HepG2 (cell line): ENCODE results near the gene OVCA2. TPM values are rescaled to one million over a fixed set of nuclear protein-coding genes. Genes with fewer than 3 reads are reported as not detected.
A peak's percentile ranks its signal among the peaks of the same experiment; 100 is the strongest.

Experiments
- ATAC-seq: fragments of 200-7000 bp; cut with Tn5 transposase; 3 replicates; pipeline ENCODE4 v1.9.1; 2020; ENCODE audit warnings: mild to moderate bottlenecking, moderate library complexity
- BruUV-seq: library from RNA; stranded (reverse); fragments of 400-500 nt; replicated peaks from 2 replicates; lab custom pipeline; 2021; lab: Mats Ljungman, UMichigan
- CTCF ChIA-PET: fragments of 300-600 bp; formaldehyde crosslinking; extraction: SDS; loops from one replicate; lab custom pipeline; 2021; ENCODE audit warnings: low total read pairs, inconsistent platforms, low intra/inter-chr PET ratio; lab: Yijun Ruan, JAX
- POLR2A ChIA-PET: fragments of 350-600 bp; sonication (Branson Sonifier 250); formaldehyde crosslinking; loops from one replicate; lab custom pipeline; 2020; ENCODE audit warnings: antibody characterized with exemption, inconsistent platforms; lab: Yijun Ruan, JAX
- DNase-seq: peaks from one replicate; pipeline ENCODE4 v3.0.0-alpha.2; 2015; ENCODE audit warnings: low spot score
- FAIRE-seq: peaks from 3 replicates; lab custom pipeline; 2011; peaks lifted over from hg19 to GRCh38; lab: Jason Lieb, UNC
- H2AFZ ChIP-seq: one replicate; pipeline ENCODE4 v1.6.1; 2011; ENCODE audit warnings: low read length, inconsistent platforms
- H3K27ac ChIP-seq: fragments of 300-600 bp; 3 replicates; pipeline ENCODE4 v1.8.0; 2011; ENCODE audit warnings: mixed run types, mild to moderate bottlenecking, mixed read lengths, low read length, inconsistent platforms; ENCODE audit not compliant: insufficient read depth; ENCODE audit errors: extremely low read length
- H3K27me3 ChIP-seq, 2 experiments: fragments of 200-600 bp in 1 of 2; 2 replicates in 1 of 2; 3 replicates in 1 of 2; pipeline versions ENCODE4 v1.6.0 to v1.8.0; 2011; ENCODE audit warnings: low read length in 2 of 2, mild to moderate bottlenecking in 2 of 2, moderate library complexity in 2 of 2, inconsistent platforms in 1 of 2; ENCODE audit not compliant: insufficient read depth in 2 of 2, control insufficient read depth in 1 of 2
- H3K36me3 ChIP-seq, 2 experiments: fragments of 200-600 bp in 1 of 2; replicated peaks in 1 of 2; 2 replicates in 1 of 2; 3 replicates in 1 of 2; pipeline versions ENCODE4 v1.5.1 to v1.8.0; 2011; ENCODE audit warnings: low read length in 2 of 2, inconsistent platforms in 1 of 2; ENCODE audit not compliant: insufficient read depth in 2 of 2, control insufficient read depth in 1 of 2
- H3K4me1 ChIP-seq: 2 replicates; pipeline ENCODE4 v1.5.1; 2012; ENCODE audit warnings: low read length, inconsistent platforms; ENCODE audit not compliant: insufficient read depth
- H3K4me2 ChIP-seq: 2 replicates; pipeline ENCODE4 v1.6.0; 2011; ENCODE audit warnings: low read depth, low read length, inconsistent platforms
- H3K4me3 ChIP-seq, 3 experiments: fragments of 200-600 bp in 1 of 3; sonication (generic), shearing (Covaris generic) in 1 of 3; replicated peaks in 1 of 3; 2 replicates each; pipeline ENCODE4 v1.5.1; 2011 to 2016; ENCODE audit warnings: low read length in 3 of 3, inconsistent platforms in 2 of 3, low read depth in 2 of 3, mild to moderate bottlenecking in 2 of 3, control low read depth in 1 of 3, mixed read lengths in 1 of 3; ENCODE audit not compliant: insufficient read depth in 1 of 3
- H3K79me2 ChIP-seq: one replicate; pipeline ENCODE4 v1.6.1; 2011; ENCODE audit warnings: low read length, inconsistent platforms; ENCODE audit not compliant: insufficient read depth
- H3K9ac ChIP-seq: 2 replicates; pipeline ENCODE4 v1.6.0; 2011; ENCODE audit warnings: mild to moderate bottlenecking, low read depth, low read length, inconsistent platforms; ENCODE audit not compliant: insufficient read depth
- H3K9me3 ChIP-seq: 2 replicates; pipeline ENCODE4 v1.5.1; 2012; ENCODE audit warnings: mild to moderate bottlenecking, low read length
- H4K20me1 ChIP-seq: 2 replicates; pipeline ENCODE4 v1.6.0; 2011; ENCODE audit warnings: inconsistent platforms, mild to moderate bottlenecking, low read length, moderate library complexity; ENCODE audit not compliant: insufficient read depth
- ARNTL ChIP-seq: sonication (generic); formaldehyde crosslinking; IDR thresholded peaks from 2 replicates; pipeline ENCODE4 v1.4.0; 2020; ENCODE audit warnings: mild to moderate bottlenecking, missing genetic modification reagents
- LRRFIP1 ChIP-seq: sonication (generic); formaldehyde crosslinking; conservative IDR thresholded peaks from 2 replicates; pipeline ENCODE4 v1.4.0; 2020; ENCODE audit warnings: missing genetic modification reagents
- MTF2 ChIP-seq: sonication (generic); formaldehyde crosslinking; IDR thresholded peaks from 2 replicates; pipeline ENCODE4 v1.5.0; 2020; ENCODE audit warnings: missing genetic modification reagents, borderline replicate concordance
- MXD3 ChIP-seq: IDR thresholded peaks from 2 replicates; pipeline ENCODE4 v1.6.1; 2016; ENCODE audit warnings: mild to moderate bottlenecking, missing biosample characterization, missing genetic modification reagents
- NR2F1 ChIP-seq, 2 experiments: fragments of 450-650 bp in 1 of 2; formaldehyde crosslinking in 1 of 2; IDR thresholded peaks; 2 replicates each; pipeline versions ENCODE4 v1.5.0 to v1.6.1; 2016 to 2020; ENCODE audit warnings: mild to moderate bottlenecking in 1 of 2, missing compliant biosample characterization in 1 of 2, missing genetic modification reagents in 1 of 2, moderate library complexity in 1 of 2
- PAWR ChIP-seq: sonication (generic); formaldehyde crosslinking; IDR thresholded peaks from 2 replicates; pipeline ENCODE4 v1.4.0; 2020; ENCODE audit warnings: missing genetic modification reagents, mild to moderate bottlenecking, borderline replicate concordance
- PTBP1 ChIP-seq: fragments of 200-400 bp; formaldehyde crosslinking; IDR thresholded peaks from 2 replicates; pipeline ENCODE4 v1.6.1; 2018; ENCODE audit warnings: low read length, low read depth; ENCODE audit not compliant: poor library complexity, severe bottlenecking
- RFX5 ChIP-seq: IDR thresholded peaks from 2 replicates; pipeline ENCODE4 v1.6.1; 2011; ENCODE audit warnings: low read depth, low read length, improper control_type of control experiment
- SMC3 ChIP-seq: IDR thresholded peaks from 2 replicates; pipeline ENCODE4 v1.6.1; 2011; ENCODE audit warnings: low read length, improper control_type of control experiment
- SRY ChIP-seq: sonication (generic); formaldehyde crosslinking; IDR thresholded peaks from 2 replicates; pipeline ENCODE4 v1.8.0; 2022; ENCODE audit warnings: mild to moderate bottlenecking, missing genetic modification reagents
- TRIM22 ChIP-seq: fragments of 450-650 bp; IDR thresholded peaks from 2 replicates; pipeline ENCODE4 v1.6.1; 2017
- ZBTB33 ChIP-seq: sonication (generic); formaldehyde crosslinking; IDR thresholded peaks from 2 replicates; pipeline ENCODE4 v1.4.0; 2020; ENCODE audit warnings: missing genetic modification reagents
- ZNF18 ChIP-seq: sonication (generic); formaldehyde crosslinking; IDR thresholded peaks from 2 replicates; pipeline ENCODE4 v1.8.0; 2022; ENCODE audit warnings: mild to moderate bottlenecking, missing genetic modification reagents; ENCODE audit not compliant: insufficient replicate concordance
- WGBS: methylation state at CpG from one replicate; pipeline ENCODE4 v1.1.6; 2017; ENCODE audit warnings: low lambda C conversion rate; 5-methylcytosine and 5-hydroxymethylcytosine counted together
- in situ Hi-C: cut with HindIII; loops from 2 replicates; pipeline ENCODE4 v1.10.0; 2017; ENCODE audit warnings: low pct_unique_long_range_greater_than_20kb; ENCODE audit not compliant: extremely low pct_ligation_motif_present
- intact Hi-C: fragments of 100-400 bp; cut with micrococcal nuclease; formaldehyde crosslinking; loops from one replicate; pipeline ENCODE4 v1.10.0; 2022; ENCODE audit not compliant: unreplicated experiment
- polyA plus RNA-seq, 8 experiments: library from polyadenylated mRNA; depleted of rRNA in 3 of 8; stranded (reverse) in 7 of 8; unstranded in 1 of 8; fragments of >200 nt; fragmentation: Illumina TruSeq in 4 of 8; extraction: Trizol in 4 of 8; gene quantifications; 2 replicates each; pipeline versions ENCODE4 v1.2.1 to v1.2.3, GENCODE V29; 2011 to 2016; ENCODE audit warnings: low read depth in 4 of 8, missing spikeins in 1 of 8, mixed read lengths in 1 of 8; ENCODE audit not compliant: insufficient read depth in 1 of 8
- total RNA-seq, 5 experiments: library from RNA; depleted of rRNA; stranded (reverse); fragments of >200 nt; fragmentation: Illumina TruSeq; extraction: Trizol; gene quantifications; 2 replicates each; pipeline ENCODE4 v1.2.3, GENCODE V29; 2016; ENCODE audit warnings: low read depth in 1 of 5

The OVCA2 gene
- total and polyA plus RNA-seq, 2 of the 13 experiments (the other 11 are each of a cell fraction or from before 2014, with no cell fraction given): 23.7 to 28.2 TPM

GRCh38 chr17:2023692-2024571 is 17.9 kb upstream of the OVCA2 start:
- POLR2A ChIA-PET: interaction anchor here (0.7 to 2.8 kb wide), 3 partner anchors 27 to 119 kb away, joined by 3 to 18 read pairs (median 18); no protein-coding TSS in a partner anchor
- TF ChIP-seq RFX5: peak; percentile 55; the same call in 1 of the 2 replicates
- TF ChIP-seq ZNF18: no peak
- TF ChIP-seq ZBTB33 (CRISPR knock-in tag): no peak
- TF ChIP-seq SMC3: no peak
- TF ChIP-seq ARNTL (CRISPR knock-in tag): no peak
- TF ChIP-seq NR2F1 (CRISPR knock-in tag; IDR thresholded peaks at IDR 0.05): no peak
- no peak for TF ChIP-seq SRY (CRISPR knock-in tag)
- TF ChIP-seq TRIM22: no peak
- peak; percentile 78; the same call in 1 of the 2 replicates for TF ChIP-seq MTF2 (CRISPR knock-in tag)
- no peak for TF ChIP-seq PTBP1
- TF ChIP-seq PAWR (CRISPR knock-in tag): no peak
- no peak for TF ChIP-seq LRRFIP1 (CRISPR knock-in tag)
- TF ChIP-seq MXD3 (CRISPR knock-in tag): no peak

More at GRCh38 chr17:2023692-2024571, 17.9 kb upstream of the OVCA2 start:
- H3K4me1 ChIP-seq: peaks cover 24% of the 10 kb centered on the region
- H3K9ac ChIP-seq: no peak overlapping the region
- H3K79me2 ChIP-seq: no peaks in the 10 kb centered on the region
- H3K4me2 ChIP-seq: peak overlapping the region; percentile 77
- WGBS: 2% methylated on average over 8 of the region's 85 CpGs
- no peaks in the 10 kb centered on the region for H3K36me3 ChIP-seq
- in situ Hi-C loops: no loop called here
- no peak overlapping the region for H2AFZ ChIP-seq
- peaks cover 9 to 70% of the 10 kb centered on the region in 2 experiments for H3K27me3 ChIP-seq
- FAIRE-seq: no peak
- no peak for DNase-seq
- H3K4me3 ChIP-seq: peak overlapping the region; percentile 10 to 67 (median 27); a peak in 5 of 6 replicates
- ATAC-seq: peak; percentile 17
- intact Hi-C loops: loop anchor here (10.0 kb wide), 2 partner anchors 49 to 139 kb away; no protein-coding TSS in a partner anchor
- CTCF ChIA-PET: interaction anchor here (2.5 kb wide), 1 partner anchor 115 kb away, joined by 31 read pairs; no protein-coding TSS in a partner anchor
- no TSS peak for BruUV-seq
- no peaks in the 10 kb centered on the region for H4K20me1 ChIP-seq
- no peaks in the 10 kb centered on the region for H3K9me3 ChIP-seq
- H3K27ac ChIP-seq: no peak overlapping the region
